ENCODE measurements around the gene C9.
A peak's percentile ranks its signal among the peaks of the same experiment; 100 is the strongest.
"Not testable (repeated sequence)": the region's sequence is repeated elsewhere in the genome, so short reads cannot be mapped to it uniquely, and the experiment has no call there.

C9 gene

DNA sequence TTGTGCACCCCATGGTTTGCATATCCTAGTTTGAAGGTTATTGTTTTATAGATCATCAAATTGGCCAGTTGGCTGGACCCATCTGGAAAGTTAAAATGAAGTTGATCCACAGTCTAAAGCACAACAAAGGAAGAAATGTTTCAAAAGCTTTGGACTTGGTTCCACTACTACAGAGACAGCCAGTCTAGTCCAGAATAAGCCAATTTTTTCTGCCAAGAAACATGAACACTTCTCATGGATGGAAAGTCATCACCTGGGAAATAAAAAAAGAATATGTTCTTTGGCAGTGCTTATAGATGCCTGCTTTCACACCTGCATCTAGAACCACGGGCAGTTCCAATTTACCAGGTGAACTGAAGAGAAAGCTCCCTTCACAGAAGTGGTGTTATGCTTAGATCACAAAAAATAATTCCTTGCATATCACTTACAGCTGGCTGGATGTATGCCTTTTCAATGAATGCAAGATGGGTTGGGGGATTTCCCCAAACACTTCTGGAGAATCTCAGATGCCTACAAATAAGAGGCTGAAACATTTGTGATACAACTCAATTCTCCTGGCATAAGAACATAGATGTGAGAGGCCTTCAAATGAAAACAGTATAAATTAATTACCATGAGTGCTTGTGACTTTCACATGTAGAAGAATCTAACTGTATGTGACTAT lies 26.9 kb downstream of the C9 start:
- DNase-seq (ENCODE audit: low read depth in 1 of 2, low spot score in 1 of 2) = no peak
- in situ Hi-C loops (cut with HindIII; ENCODE audit: low pct_unique_long_range_greater_than_20kb, low sequenced_read_pairs) = no loop called here
- no peak for TF ChIP-seq JUND (IDR thresholded peaks at IDR 0.05; ENCODE audit: low read depth)

DNA sequence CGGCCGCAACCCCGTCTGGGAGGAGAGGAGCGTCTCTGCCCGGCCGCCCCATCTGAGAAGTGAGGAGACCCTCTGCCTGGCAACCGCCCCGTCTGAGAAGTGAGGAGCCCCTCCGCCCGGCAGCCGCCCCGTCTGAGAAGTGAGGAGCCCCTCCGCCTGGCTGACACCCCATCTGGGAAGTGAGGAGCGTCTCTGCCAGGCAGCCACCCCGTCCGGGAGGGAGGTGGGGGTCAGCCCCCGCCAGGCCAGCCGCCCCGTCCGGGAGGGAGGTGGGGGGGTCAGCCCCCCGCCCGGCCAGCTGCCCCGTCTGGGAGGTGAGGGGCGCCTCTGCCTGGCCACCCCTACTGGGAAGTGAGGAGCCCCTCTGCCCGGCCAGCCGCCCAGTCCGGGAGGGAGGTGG lies 30.0 kb downstream of the C9 start:
- DNase-seq (ENCODE audit: low read depth in 1 of 2, low spot score in 1 of 2); in situ Hi-C loops (cut with HindIII; ENCODE audit: low pct_unique_long_range_greater_than_20kb, low sequenced_read_pairs): not testable (repeated sequence)

GRCh38 chr5:39333104-39333503 lies 31.2 kb downstream of the C9 start:
- in situ Hi-C loops (cut with HindIII; ENCODE audit: low pct_unique_long_range_greater_than_20kb, low sequenced_read_pairs) = no loop called here
- no peak for TF ChIP-seq JUND (IDR thresholded peaks at IDR 0.05; ENCODE audit: low read depth)

GRCh38 chr5:39331861-39332381 lies 32.4 kb downstream of the C9 start:
- in situ Hi-C loops (cut with HindIII; ENCODE audit: low pct_unique_long_range_greater_than_20kb, low sequenced_read_pairs) = no loop called here
- no peak for DNase-seq (ENCODE audit: low read depth in 1 of 2, low spot score in 1 of 2)
- TF ChIP-seq JUND (IDR thresholded peaks at IDR 0.05; ENCODE audit: low read depth) = no peak

More at GRCh38 chr5:39333104-39333503, 31.2 kb downstream of the C9 start:
- no peak for DNase-seq (ENCODE audit: low read depth in 1 of 2, low spot score in 1 of 2)

- no peak for TF ChIP-seq JUND (IDR thresholded peaks at IDR 0.05; ENCODE audit: low read depth)
- in situ Hi-C loops (cut with HindIII; ENCODE audit: low pct_unique_long_range_greater_than_20kb, low sequenced_read_pairs) = no loop called here
- no peak for DNase-seq (ENCODE audit: low read depth in 1 of 2, low spot score in 1 of 2)
Observed at GRCh38 chr5:39328731-39329130, 35.6 kb downstream of the C9 start.

DNA sequence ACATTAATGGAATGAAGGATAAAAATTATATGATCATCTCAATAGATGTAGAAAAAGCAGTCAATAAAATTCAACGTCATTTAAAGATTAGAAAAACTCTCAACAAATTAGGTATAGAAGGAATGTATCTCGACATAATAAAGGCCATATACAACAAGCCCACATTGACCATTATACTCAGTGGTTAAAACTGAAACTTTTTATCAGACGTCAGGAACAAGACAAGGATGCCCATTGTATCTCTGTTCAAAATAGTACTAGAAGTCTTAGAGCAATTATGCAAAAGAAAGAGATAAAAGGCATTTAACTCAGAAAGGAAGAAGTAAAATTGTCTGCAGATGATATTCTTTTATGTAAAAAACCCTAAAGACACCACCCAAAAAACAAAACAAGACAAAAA lies 40.8 kb downstream of the C9 start:
- no peak for TF ChIP-seq JUND (IDR thresholded peaks at IDR 0.05; ENCODE audit: low read depth)

DNA sequence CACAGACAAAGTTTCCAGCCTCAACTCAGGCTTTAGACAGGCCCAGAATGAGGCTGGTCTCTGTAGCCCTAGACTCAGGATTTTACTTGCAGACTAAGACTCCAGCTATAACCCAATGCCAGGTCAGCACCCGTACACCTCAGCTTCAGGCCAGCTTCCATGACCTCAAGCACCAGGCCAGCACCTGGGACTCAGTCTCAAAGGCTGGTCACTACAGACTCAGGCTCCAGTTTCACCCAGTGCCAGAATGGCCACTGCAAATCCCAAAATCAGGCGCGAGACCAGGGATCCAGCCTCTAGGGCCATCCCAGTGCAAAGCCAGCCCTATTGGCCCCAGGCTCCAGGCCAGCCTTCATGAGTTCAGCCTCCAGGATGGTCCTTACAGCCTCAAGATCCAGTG lies 44.9 kb downstream of the C9 start:
- no peak for DNase-seq (ENCODE audit: low read depth in 1 of 2, low spot score in 1 of 2)
- in situ Hi-C loops (cut with HindIII; ENCODE audit: low pct_unique_long_range_greater_than_20kb, low sequenced_read_pairs) = no loop called here
- TF ChIP-seq JUND (IDR thresholded peaks at IDR 0.05; ENCODE audit: low read depth) = no peak

More for the DNA sequence above, 40.8 kb downstream of the C9 start:
- DNase-seq (ENCODE audit: low read depth in 1 of 2, low spot score in 1 of 2) = no peak
- in situ Hi-C loops (cut with HindIII; ENCODE audit: low pct_unique_long_range_greater_than_20kb, low sequenced_read_pairs) = no loop called here

GRCh38 chr5:39316464-39316863 lies 47.8 kb downstream of the C9 start:
- in situ Hi-C loops (cut with HindIII; ENCODE audit: low pct_unique_long_range_greater_than_20kb, low sequenced_read_pairs); DNase-seq (ENCODE audit: low read depth in 1 of 2, low spot score in 1 of 2): not testable (repeated sequence)

DNA sequence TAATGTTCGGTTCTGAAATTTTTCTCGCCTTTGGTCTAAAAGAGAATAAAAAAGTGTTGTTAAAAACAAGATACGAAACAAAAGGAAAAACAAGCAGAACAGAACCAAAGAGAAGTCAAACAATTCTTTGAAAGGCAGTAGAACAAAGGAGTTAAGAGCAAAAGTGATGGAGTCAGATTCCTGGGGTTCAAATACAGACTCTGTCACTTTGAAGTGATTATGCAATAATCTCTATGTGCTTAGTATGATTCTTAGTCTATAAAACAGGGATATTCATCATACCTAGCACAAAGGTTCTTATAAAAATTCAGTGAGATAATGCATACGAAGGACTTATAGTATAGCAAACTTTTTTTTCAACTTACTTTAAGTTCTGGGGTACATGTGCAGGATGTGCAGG lies 48.3 kb downstream of the C9 start:
- TF ChIP-seq JUND (IDR thresholded peaks at IDR 0.05; ENCODE audit: low read depth) = no peak
- in situ Hi-C loops (cut with HindIII; ENCODE audit: low pct_unique_long_range_greater_than_20kb, low sequenced_read_pairs) = no loop called here
- no peak for DNase-seq (ENCODE audit: low read depth in 1 of 2, low spot score in 1 of 2)

DNA sequence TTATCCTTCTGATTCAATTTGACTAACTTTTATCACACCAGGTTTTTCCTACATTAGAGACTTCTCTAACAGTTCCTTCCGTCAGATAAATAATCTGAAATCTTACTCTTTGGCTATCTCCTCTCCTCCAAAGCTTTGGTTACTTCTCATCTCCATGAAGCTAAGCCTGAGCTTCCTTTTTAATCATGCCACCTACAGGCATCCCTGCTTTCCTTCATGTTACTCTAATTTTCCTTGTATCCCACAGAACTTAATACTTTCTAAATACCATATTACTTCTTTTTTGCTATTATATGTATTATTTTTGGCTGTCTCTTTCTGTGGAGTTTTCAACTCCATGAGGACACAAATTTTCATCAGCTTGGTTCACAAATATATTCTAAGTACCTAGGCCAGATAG lies 49.7 kb downstream of the C9 start:
- peak in 1 of 2 experiments; percentile 20 for DNase-seq (ENCODE audit: low read depth in 1 of 2, low spot score in 1 of 2)
- in situ Hi-C loops (cut with HindIII; ENCODE audit: low pct_unique_long_range_greater_than_20kb, low sequenced_read_pairs) = no loop called here

GRCh38 chr5:39309534-39309933 lies 54.8 kb downstream of the C9 start:
- TF ChIP-seq JUND (IDR thresholded peaks at IDR 0.05; ENCODE audit: low read depth) = no peak
- DNase-seq (ENCODE audit: low read depth in 1 of 2, low spot score in 1 of 2) = no peak
- in situ Hi-C loops (cut with HindIII; ENCODE audit: low pct_unique_long_range_greater_than_20kb, low sequenced_read_pairs) = no loop called here

More for the DNA sequence above, 49.7 kb downstream of the C9 start:
- no peak for TF ChIP-seq JUND (IDR thresholded peaks at IDR 0.05; ENCODE audit: low read depth)

DNA sequence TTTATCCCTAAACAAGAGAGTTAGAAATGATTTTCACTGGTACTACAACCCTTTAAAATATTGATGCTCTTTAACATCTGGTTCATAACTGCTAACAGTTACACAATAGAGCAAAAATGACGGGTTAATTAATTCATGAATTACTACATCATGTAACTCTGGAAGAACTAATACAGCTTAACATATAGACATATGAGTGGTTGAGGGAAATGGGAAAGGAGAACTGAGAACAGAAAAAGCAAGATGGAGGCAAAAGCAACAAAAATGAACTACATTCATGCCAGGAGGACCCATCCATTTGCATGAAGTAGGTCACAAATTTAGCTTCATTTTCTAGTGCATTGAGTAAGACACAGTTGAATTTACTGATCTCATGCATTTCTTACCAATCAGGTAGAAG lies 61.8 kb downstream of the C9 start:
- TF ChIP-seq JUND (IDR thresholded peaks at IDR 0.05; ENCODE audit: low read depth) = no peak
- in situ Hi-C loops (cut with HindIII; ENCODE audit: low pct_unique_long_range_greater_than_20kb, low sequenced_read_pairs) = no loop called here
- no peak for DNase-seq (ENCODE audit: low read depth in 1 of 2, low spot score in 1 of 2)

DNA sequence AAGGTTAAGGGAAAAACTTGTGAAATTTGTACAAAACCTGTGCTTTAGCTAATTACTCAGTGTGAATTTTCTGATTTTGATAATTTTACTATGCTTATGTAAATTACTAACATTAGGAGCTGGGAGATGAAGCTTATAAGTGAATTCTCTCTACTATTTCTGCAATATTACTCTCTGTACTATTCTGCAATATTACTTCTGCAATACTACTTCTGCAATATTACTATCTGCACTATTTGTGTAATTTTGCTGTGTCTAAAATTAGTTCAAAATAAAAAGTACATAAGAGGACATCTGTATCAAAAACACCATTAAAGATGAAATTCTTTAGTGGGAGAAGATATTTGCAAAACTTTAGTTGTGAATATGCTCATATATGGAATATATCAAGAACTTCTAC lies 62.9 kb downstream of the C9 start:
- no peak for TF ChIP-seq JUND (IDR thresholded peaks at IDR 0.05; ENCODE audit: low read depth)
- in situ Hi-C loops (cut with HindIII; ENCODE audit: low pct_unique_long_range_greater_than_20kb, low sequenced_read_pairs) = no loop called here
- no peak for DNase-seq (ENCODE audit: low read depth in 1 of 2, low spot score in 1 of 2)

DNA sequence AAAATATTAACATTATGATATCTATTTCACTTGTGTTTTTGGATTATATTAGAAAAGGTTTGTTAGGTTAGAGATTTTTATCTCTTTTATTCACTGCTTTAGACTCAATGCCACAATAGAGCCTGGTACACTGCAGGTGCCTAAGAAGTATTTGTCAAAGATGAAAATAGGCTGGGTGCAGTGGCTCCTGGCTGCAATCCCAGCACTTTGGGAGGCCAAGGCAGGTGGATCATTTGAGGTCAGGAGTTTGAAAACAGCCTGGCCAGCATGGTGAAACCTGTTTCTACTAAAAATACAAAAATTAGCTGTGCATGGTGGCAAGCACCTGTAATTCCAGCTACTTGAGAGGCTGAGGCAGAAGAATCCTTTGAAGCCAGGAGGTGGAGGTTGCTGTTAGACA lies 64.3 kb downstream of the C9 start:
- in situ Hi-C loops (cut with HindIII; ENCODE audit: low pct_unique_long_range_greater_than_20kb, low sequenced_read_pairs) = no loop called here
- DNase-seq (ENCODE audit: low read depth in 1 of 2, low spot score in 1 of 2) = no peak
- no peak for TF ChIP-seq JUND (IDR thresholded peaks at IDR 0.05; ENCODE audit: low read depth)
